Ovary (tissue), 3 donors: ENCODE data around the gene C1orf198.

Source experiments
- CTCF ChIP-seq, 3 donors: fragments of 450-650 bp in 2 of 3; fragments of 200-600 bp in 1 of 3; IDR thresholded peaks; one replicate each; pipeline versions ENCODE4 v1.5.1 to v1.8.0; 2016 to 2022; ENCODE audit warnings: antibody characterized with exemption in 3 of 3, mild to moderate bottlenecking in 1 of 3
- POLR2A ChIP-seq: fragments of 450-650 bp; IDR thresholded peaks from one replicate; pipeline ENCODE4 v1.6.1; 2017; ENCODE audit warnings: antibody characterized with exemption, mild to moderate bottlenecking, moderate library complexity
- donor health status: DM: no; HTN: no; CAD: no.

GRCh38 chr1:230877146-230877923 is 9.0 kb upstream of the C1orf198 start:
- TF ChIP-seq CTCF (IDR thresholded peaks at IDR 0.05), result no peak
- TF ChIP-seq POLR2A, result no peak
